Esophagus squamous epithelium (tissue), 4 donors: ENCODE measurements around the gene ASTN2.

Experiments used
- CTCF ChIP-seq, 6 experiments: fragments of 450-650 bp in 4 of 6; fragments of 200-600 bp in 2 of 6; sonication (generic) in 2 of 6; IDR thresholded peaks; one replicate each; pipeline ENCODE4 v1.5.1; 2016 to 2019; ENCODE audit warnings: antibody characterized with exemption in 6 of 6, mild to moderate bottlenecking in 4 of 6, moderate library complexity in 4 of 6
- POLR2A ChIP-seq, 4 donors: fragments of 450-650 bp; IDR thresholded peaks; one replicate each; pipeline ENCODE4 v1.6.1; 2017; ENCODE audit warnings: antibody characterized with exemption in 4 of 4, mild to moderate bottlenecking in 4 of 4, moderate library complexity in 3 of 4

- no peak for TF ChIP-seq POLR2A (IDR thresholded peaks at IDR 0.05)
- TF ChIP-seq CTCF (IDR thresholded peaks at IDR 0.05) = no peak
Observed at GRCh38 chr9:116467740-116468351, 947.0 kb downstream of the ASTN2 start.
